ENCODE measurements around the gene RBBP5.

Gene RBBP5

GRCh38 chr1:205061227-205061626 lies 60.6 kb downstream of the RBBP5 start:
- no peak overlapping the region for H3K27ac ChIP-seq (replicated peaks; ENCODE audit: low read length)
- peak overlapping the region; percentile 31 for H3K9ac ChIP-seq (ENCODE audit: low read depth, low read length, poor library complexity)
- H3K9me3 ChIP-seq (replicated peaks in 1 of 2; ENCODE audit: control insufficient read depth in 2 of 2, insufficient read depth in 1 of 2, low read depth in 1 of 2, low read length in 2 of 2): no peaks in the 10 kb centered on the region
- H2BK12ac ChIP-seq (ENCODE audit: low read length): peak overlapping the region; percentile 18
- no peak overlapping the region for H3K4me2 ChIP-seq (ENCODE audit: insufficient read depth, low read length, poor library complexity, severe bottlenecking)
- peaks cover 0 to 25% (median 0%) of the 10 kb centered on the region in 3 experiments for H3K27me3 ChIP-seq (ENCODE audit: control insufficient read depth in 3 of 3, insufficient read depth in 3 of 3, low read depth in 1 of 3, low read length in 3 of 3)
- no CpG with 5 or more reads among the region's 14 CpGs for WGBS, 2 donors (ENCODE audit: extremely low coverage in 2 of 2, insufficient read length in 2 of 2, insufficient replicate concordance in 1 of 2)
- peaks cover 3 to 6% of the 10 kb centered on the region in 2 donors for H3K4me1 ChIP-seq (ENCODE audit: control insufficient read depth in 2 of 2, insufficient read depth in 1 of 2, low read depth in 1 of 2, low read length in 2 of 2)
- no peak overlapping the region for H4K8ac ChIP-seq (ENCODE audit: low read depth, low read length)
- no peak overlapping the region for H2BK5ac ChIP-seq (ENCODE audit: low read length)
- no peaks in the 10 kb centered on the region for H3K36me3 ChIP-seq (replicated peaks in 1 of 2; ENCODE audit: control insufficient read depth in 2 of 2, insufficient read depth in 2 of 2, low read length in 2 of 2)
- peak overlapping the region; percentile 78 for H3K18ac ChIP-seq (ENCODE audit: low read length)
- H3K14ac ChIP-seq (ENCODE audit: low read length): no peak overlapping the region
- H3K79me1 ChIP-seq (ENCODE audit: low read depth, low read length): no peaks in the 10 kb centered on the region
- peak overlapping the region; percentile 16 for H3K23ac ChIP-seq (ENCODE audit: low read depth, low read length, poor library complexity)
- H2BK120ac ChIP-seq (ENCODE audit: low read depth, low read length): peak overlapping the region; percentile 48
- no peak for DNase-seq (ENCODE audit: low spot score)
- peak overlapping the region; percentile 93 for H2AFZ ChIP-seq (ENCODE audit: low read length)
- H4K91ac ChIP-seq (ENCODE audit: low read depth, low read length, poor library complexity): no peak overlapping the region
- peak overlapping the region; percentile 68 for H2BK15ac ChIP-seq (ENCODE audit: low read length)
- no peak overlapping the region for H3K4me3 ChIP-seq (ENCODE audit: low read length in 2 of 2)
- peak overlapping the region; percentile 82 for H2AK5ac ChIP-seq (ENCODE audit: low read depth, low read length)
- H3K4ac ChIP-seq (ENCODE audit: low read length): no peak overlapping the region

DNA sequence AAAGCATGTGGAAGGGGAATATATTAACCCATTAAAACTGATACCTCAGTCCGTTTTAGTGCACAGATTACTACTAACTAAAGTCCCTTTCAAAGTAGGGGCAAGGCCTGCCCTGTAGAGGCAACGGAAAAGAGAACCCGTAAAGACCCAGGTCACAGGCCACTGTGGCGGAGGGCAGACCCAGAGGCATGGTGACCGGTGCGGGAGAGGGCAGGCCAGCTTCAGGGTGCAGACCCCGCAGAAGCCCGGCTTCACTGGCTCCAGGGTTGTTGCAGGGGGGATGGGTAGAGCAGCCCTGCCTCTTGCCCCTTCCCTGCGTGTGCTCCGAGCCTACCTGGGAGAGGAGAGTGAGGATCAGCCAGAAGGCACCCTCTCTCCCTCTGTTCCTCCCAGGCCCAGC lies 61.0 kb downstream of the RBBP5 start:
- Histone ChIP-seq H3K4ac (ENCODE audit: low read length) (no peak overlapping the region), H2AFZ (ENCODE audit: low read length) (peak overlapping the region; percentile 93), H3K79me1 (ENCODE audit: low read depth, low read length) (no peaks in the 10 kb centered on the region), H3K27me3 (ENCODE audit: control insufficient read depth in 3 of 3, insufficient read depth in 3 of 3, low read depth in 1 of 3, low read length in 3 of 3) (peaks cover 0 to 28% (median 0%) of the 10 kb centered on the region in 3 experiments), H3K4me1 (ENCODE audit: control insufficient read depth in 2 of 2, insufficient read depth in 1 of 2, low read depth in 1 of 2, low read length in 2 of 2) (peaks cover 3 to 7% of the 10 kb centered on the region in 2 donors), H3K14ac (ENCODE audit: low read length) (no peak overlapping the region), H2BK12ac (ENCODE audit: low read length) (no peak overlapping the region), H3K9me3 (replicated peaks in 1 of 2; ENCODE audit: control insufficient read depth in 2 of 2, insufficient read depth in 1 of 2, low read depth in 1 of 2, low read length in 2 of 2) (no peaks in the 10 kb centered on the region), H4K8ac (ENCODE audit: low read depth, low read length) (no peak overlapping the region), H3K9ac (ENCODE audit: low read depth, low read length, poor library complexity) (peak overlapping the region; percentile 31), H3K36me3 (replicated peaks in 1 of 2; ENCODE audit: control insufficient read depth in 2 of 2, insufficient read depth in 2 of 2, low read length in 2 of 2) (no peaks in the 10 kb centered on the region), H3K23ac (ENCODE audit: low read depth, low read length, poor library complexity) (peak overlapping the region; percentile 16), H2BK15ac (ENCODE audit: low read length) (peak overlapping the region; percentile 68), H3K4me3 (ENCODE audit: low read length in 2 of 2) (no peak overlapping the region), H4K91ac (ENCODE audit: low read depth, low read length, poor library complexity) (no peak overlapping the region), H2AK5ac (ENCODE audit: low read depth, low read length) (peak overlapping the region; percentile 82), H2BK5ac (ENCODE audit: low read length) (no peak overlapping the region), H3K18ac (ENCODE audit: low read length) (peak overlapping the region; percentile 78), H2BK120ac (ENCODE audit: low read depth, low read length) (peak overlapping the region; percentile 48), H3K27ac (replicated peaks; ENCODE audit: low read length) (no peak overlapping the region), H3K4me2 (ENCODE audit: insufficient read depth, low read length, poor library complexity, severe bottlenecking) (no peak overlapping the region)
- WGBS, 2 donors (ENCODE audit: extremely low coverage in 2 of 2, insufficient read length in 2 of 2, insufficient replicate concordance in 1 of 2): no CpG with 5 or more reads among the region's 10 CpGs
- no peak for DNase-seq (ENCODE audit: low spot score)

GRCh38 chr1:205059660-205060059 lies 62.1 kb downstream of the RBBP5 start:
- no peak overlapping the region for H3K27ac ChIP-seq (replicated peaks; ENCODE audit: low read length)
- H3K4me2 ChIP-seq (ENCODE audit: insufficient read depth, low read length, poor library complexity, severe bottlenecking): no peak overlapping the region
- H2AK5ac ChIP-seq (ENCODE audit: low read depth, low read length): peak overlapping the region; percentile 78
- H3K4me1 ChIP-seq (ENCODE audit: control insufficient read depth in 2 of 2, insufficient read depth in 1 of 2, low read depth in 1 of 2, low read length in 2 of 2): peaks cover 3 to 7% of the 10 kb centered on the region in 2 donors
- H3K18ac ChIP-seq (ENCODE audit: low read length): no peak overlapping the region
- no peak overlapping the region for H2BK5ac ChIP-seq (ENCODE audit: low read length)
- no peaks in the 10 kb centered on the region for H3K36me3 ChIP-seq (replicated peaks in 1 of 2; ENCODE audit: control insufficient read depth in 2 of 2, insufficient read depth in 2 of 2, low read length in 2 of 2)
- peaks cover 0 to 26% (median 0%) of the 10 kb centered on the region in 3 experiments for H3K27me3 ChIP-seq (ENCODE audit: control insufficient read depth in 3 of 3, insufficient read depth in 3 of 3, low read depth in 1 of 3, low read length in 3 of 3)
- H2BK120ac ChIP-seq (ENCODE audit: low read depth, low read length): no peak overlapping the region
- H3K9me3 ChIP-seq (replicated peaks in 1 of 2; ENCODE audit: control insufficient read depth in 2 of 2, insufficient read depth in 1 of 2, low read depth in 1 of 2, low read length in 2 of 2): no peaks in the 10 kb centered on the region
- H3K9ac ChIP-seq (ENCODE audit: low read depth, low read length, poor library complexity): no peak overlapping the region
- WGBS, 2 donors (ENCODE audit: extremely low coverage in 2 of 2, insufficient read length in 2 of 2, insufficient replicate concordance in 1 of 2): no CpG with 5 or more reads among the region's 6 CpGs
- no peaks in the 10 kb centered on the region for H3K79me1 ChIP-seq (ENCODE audit: low read depth, low read length)
- H2BK12ac ChIP-seq (ENCODE audit: low read length): no peak overlapping the region
- H2AFZ ChIP-seq (ENCODE audit: low read length): no peak overlapping the region
- no peak overlapping the region for H3K23ac ChIP-seq (ENCODE audit: low read depth, low read length, poor library complexity)
- H3K4me3 ChIP-seq (ENCODE audit: low read length in 2 of 2): no peak overlapping the region
- no peak overlapping the region for H3K4ac ChIP-seq (ENCODE audit: low read length)
- no peak overlapping the region for H3K14ac ChIP-seq (ENCODE audit: low read length)
- no peak overlapping the region for H4K8ac ChIP-seq (ENCODE audit: low read depth, low read length)
- H4K91ac ChIP-seq (ENCODE audit: low read depth, low read length, poor library complexity): no peak overlapping the region
- DNase-seq (ENCODE audit: low spot score): no peak
- H2BK15ac ChIP-seq (ENCODE audit: low read length): peak overlapping the region; percentile 9

GRCh38 chr1:205058853-205059252 lies 62.9 kb downstream of the RBBP5 start:
- Histone ChIP-seq H3K27ac (replicated peaks; ENCODE audit: low read length) (no peak overlapping the region), H3K79me1 (ENCODE audit: low read depth, low read length) (no peaks in the 10 kb centered on the region), H2BK5ac (ENCODE audit: low read length) (no peak overlapping the region), H2BK15ac (ENCODE audit: low read length) (peak overlapping the region; percentile 70), H4K8ac (ENCODE audit: low read depth, low read length) (no peak overlapping the region), H4K91ac (ENCODE audit: low read depth, low read length, poor library complexity) (peak overlapping the region; percentile 53), H2AFZ (ENCODE audit: low read length) (no peak overlapping the region), H3K14ac (ENCODE audit: low read length) (no peak overlapping the region), H3K23ac (ENCODE audit: low read depth, low read length, poor library complexity) (peak overlapping the region; percentile 40), H3K9ac (ENCODE audit: low read depth, low read length, poor library complexity) (no peak overlapping the region), H3K4me1 (ENCODE audit: control insufficient read depth in 2 of 2, insufficient read depth in 1 of 2, low read depth in 1 of 2, low read length in 2 of 2) (peaks cover 3 to 10% of the 10 kb centered on the region in 2 donors), H3K9me3 (replicated peaks in 1 of 2; ENCODE audit: control insufficient read depth in 2 of 2, insufficient read depth in 1 of 2, low read depth in 1 of 2, low read length in 2 of 2) (no peaks in the 10 kb centered on the region), H3K4me3 (ENCODE audit: low read length in 2 of 2) (no peak overlapping the region), H3K36me3 (replicated peaks in 1 of 2; ENCODE audit: control insufficient read depth in 2 of 2, insufficient read depth in 2 of 2, low read length in 2 of 2) (no peaks in the 10 kb centered on the region), H2AK5ac (ENCODE audit: low read depth, low read length) (peak overlapping the region; percentile 80), H3K4ac (ENCODE audit: low read length) (no peak overlapping the region), H2BK12ac (ENCODE audit: low read length) (peak overlapping the region; percentile 80), H2BK120ac (ENCODE audit: low read depth, low read length) (no peak overlapping the region), H3K27me3 (ENCODE audit: control insufficient read depth in 3 of 3, insufficient read depth in 3 of 3, low read depth in 1 of 3, low read length in 3 of 3) (peaks cover 0 to 30% (median 0%) of the 10 kb centered on the region in 3 experiments), H3K18ac (ENCODE audit: low read length) (no peak overlapping the region), H3K4me2 (ENCODE audit: insufficient read depth, low read length, poor library complexity, severe bottlenecking) (no peak overlapping the region)
- no peak for DNase-seq (ENCODE audit: low spot score)
- no CpG with 5 or more reads among the region's 12 CpGs for WGBS, 2 donors (ENCODE audit: extremely low coverage in 2 of 2, insufficient read length in 2 of 2, insufficient replicate concordance in 1 of 2)

Measured in neuronal stem cell (in vitro differentiated cells).